GM18519 (cell line): ENCODE data around the gene SERAC1.

Source experiments
- ATAC-seq: cut with Tn5 transposase; IDR thresholded peaks from one replicate; pipeline ENCODE4 v1.9.1; 2021; ENCODE audit warnings: mild to moderate bottlenecking, moderate library complexity; ENCODE audit not compliant: unreplicated experiment, low FRiP score

SERAC1 gene

DNA sequence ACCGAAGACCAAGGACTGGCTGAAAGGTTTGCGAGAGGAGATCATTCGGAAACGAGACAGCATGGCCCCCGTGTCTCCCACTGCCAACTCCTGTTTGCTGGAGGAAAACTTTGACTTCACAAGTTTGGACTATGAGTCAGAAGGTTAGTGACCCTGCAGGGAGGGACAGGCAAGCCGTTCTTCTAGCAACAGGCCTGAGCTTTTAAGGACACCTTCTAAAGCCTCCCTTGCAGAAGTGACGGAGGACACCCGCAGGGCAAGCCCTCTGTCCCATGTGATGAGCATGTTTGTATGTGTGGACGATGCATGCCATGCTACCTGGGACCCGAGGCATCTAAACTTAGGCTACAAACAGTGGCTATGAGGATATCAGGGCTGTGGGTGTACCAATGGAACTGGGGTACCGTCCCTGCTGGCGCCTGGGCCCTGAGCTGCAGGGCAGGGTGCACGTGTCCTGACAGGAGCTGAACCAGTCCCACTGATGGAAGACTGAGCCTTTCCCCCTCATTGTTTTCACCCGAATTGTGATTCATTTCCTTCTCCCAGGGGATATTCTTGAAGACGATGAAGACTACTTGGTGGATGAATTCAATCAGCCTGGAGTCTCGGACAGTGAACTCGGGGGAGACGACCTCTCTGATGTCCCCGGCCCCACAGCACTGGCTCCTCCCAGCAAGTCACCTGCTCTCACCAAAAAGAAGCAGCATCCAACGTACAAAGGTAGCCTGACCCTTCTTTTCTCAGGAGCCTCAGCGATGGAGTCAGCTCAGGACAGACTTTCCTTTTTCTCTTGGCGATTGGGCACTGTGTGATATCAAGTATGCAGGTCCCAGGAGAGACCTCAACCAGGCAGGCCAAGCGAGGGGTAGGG, 84.4 kb downstream of the SERAC1 start:
- no peak for ATAC-seq

DNA sequence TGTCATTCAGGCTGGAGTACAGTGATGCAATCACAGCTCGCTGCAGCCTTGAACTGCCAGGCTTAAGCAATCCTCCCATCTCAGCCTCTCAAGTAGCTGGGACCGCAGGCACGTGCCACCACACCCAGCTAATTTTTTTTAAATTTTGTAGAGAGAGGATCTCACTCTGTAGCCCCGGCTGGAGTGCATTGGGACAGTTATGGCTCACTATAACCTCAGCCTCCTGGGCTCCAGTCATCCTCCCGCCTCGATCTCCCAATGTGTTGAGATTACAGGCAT, 86.5 kb downstream of the SERAC1 start:
- ATAC-seq, result no peak

DNA sequence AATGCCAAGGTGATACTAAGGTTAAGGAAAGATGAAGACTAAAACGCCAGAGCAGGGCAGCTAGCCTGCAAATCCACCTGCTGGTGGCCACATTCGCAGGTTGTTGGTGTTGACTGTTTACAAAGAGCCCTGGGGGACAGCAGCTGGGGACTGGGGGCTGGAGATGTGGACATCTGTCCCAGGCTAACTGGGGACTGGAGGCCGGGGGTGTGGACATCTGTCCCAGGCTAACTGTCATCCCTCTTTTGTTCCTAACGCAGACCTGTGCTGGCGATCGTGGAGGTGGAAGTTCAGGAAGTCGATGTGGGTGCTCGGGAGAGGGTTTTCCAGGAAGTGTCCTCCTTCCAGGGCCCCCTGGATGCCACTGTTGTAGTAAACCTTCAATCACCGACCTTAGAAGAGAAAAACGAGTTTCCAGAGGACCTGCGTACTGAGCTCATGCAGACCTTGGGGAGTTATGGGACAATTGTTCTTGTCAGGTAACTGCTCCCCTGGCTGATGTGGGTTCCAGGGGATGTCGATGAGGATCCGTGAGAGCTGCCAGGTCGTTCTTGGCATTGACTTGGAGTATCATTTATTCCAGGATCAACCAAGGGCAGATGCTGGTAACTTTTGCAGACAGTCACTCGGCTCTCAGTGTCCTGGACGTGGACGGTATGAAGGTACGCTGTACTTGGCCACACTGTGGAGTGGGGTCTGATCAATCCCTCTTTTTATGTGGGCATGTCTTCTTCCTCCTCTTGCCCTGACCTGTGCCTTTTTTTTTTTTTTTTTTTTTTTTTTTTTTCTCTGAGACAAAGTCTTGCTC, 87.0 kb downstream of the SERAC1 start:
- ATAC-seq, result no peak

DNA sequence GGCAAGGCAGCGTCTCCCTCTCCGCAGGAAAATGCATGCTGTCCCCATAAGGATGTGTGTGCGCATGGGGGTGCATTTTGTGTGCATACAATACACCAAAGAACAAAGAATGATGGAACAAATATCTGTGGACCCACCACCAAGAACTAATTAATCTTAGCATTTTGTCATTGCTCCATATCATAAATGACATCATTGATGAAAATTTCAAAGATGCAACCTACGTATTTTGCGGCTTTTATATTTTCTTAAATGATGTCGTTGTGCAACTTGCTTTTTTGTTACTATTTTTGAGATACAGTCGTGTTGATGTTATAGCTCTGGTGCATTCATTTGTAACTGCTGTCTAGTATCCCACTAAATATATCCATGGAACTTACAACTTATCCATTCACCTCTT, 89.7 kb downstream of the SERAC1 start:
- ATAC-seq, result no peak

DNA sequence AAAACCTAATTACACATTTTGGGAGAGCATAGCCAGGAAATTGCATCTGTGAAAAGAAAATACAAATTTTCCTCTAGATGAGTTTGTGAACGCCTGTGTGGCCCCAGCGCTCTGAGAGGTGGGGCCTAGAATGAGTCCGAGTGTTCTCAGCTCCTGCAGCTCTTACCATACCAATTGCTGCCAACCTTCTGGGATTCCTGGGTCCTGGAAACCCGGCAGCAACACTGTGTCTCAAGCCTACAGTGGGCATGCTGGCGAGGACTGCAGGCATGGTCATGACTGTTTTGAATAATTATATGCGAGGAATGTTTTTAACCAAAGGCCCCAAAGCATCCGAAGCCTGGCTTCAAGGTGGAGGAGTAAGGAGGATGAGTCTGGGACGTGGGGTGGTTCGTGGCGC, 90.4 kb downstream of the SERAC1 start:
- no peak for ATAC-seq

DNA sequence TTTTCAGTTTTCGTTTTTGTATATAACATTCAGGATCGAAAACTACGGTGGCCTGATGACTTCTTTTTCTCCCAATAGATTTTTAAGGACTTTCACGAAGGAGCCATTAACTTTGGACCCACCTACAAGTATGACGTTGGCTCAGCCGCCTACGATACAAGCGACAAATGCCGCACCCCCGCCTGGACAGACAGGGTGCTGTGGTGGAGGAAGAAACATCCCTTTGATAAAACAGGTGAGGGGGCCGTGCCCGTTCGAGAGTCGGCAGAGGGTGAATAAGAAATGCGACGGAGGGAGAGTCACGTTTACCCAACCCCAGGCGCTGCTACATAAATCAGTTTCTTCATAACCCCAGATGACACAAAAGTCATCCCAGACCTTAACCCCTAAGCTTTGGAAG, 91.5 kb downstream of the SERAC1 start:
- no peak for ATAC-seq

DNA sequence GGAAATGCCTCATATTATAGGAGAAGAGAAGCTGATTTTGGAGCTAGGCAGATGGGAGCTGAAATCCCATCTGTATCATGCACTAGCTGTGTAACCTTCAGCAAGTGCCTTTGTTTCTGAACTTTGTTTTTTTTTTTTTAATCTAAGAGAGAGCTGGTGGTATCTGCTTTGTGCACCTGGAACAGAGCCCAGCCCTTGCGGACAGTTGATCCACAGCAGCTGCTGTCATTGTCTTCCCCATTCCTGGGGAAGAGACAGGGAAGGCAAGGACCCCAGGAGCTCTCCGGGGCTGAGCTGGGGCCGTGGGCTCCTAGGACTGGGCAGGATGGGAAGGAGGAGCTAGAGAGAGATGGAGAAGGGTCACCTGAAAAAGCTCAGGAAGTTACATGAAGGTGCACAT, 94.3 kb downstream of the SERAC1 start:
- ATAC-seq, result no peak

DNA sequence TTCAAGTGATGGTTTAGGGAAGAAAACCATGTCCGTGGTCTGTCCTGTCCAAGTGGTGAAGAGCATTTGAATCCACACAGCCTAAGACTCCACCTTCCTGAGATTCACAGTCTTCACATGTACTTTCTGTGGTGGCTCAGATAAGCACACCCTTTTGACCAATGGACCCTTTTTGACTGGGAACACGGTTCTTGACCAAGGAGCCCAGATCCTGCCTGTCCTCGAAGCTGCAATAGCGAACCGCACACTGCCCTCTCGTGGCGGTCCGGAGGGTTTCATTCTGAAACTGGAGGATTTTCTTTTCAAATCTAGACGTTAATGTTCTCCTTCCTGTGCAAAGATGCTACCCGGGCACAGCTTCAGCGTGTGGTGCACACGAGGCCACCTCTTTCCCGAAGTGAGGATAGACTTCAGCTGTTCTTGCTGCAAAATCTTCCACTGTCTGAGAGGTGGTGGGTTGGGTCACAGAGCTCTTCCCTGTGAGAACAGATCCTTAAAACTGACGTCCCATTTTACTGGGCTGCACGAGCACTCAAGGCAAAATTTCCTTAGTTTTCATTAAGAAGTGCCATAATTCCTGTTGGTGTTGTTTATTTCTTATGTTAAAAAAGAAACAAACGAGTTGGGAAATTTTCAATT, 95.9 kb downstream of the SERAC1 start:
- ATAC-seq, result no peak

DNA sequence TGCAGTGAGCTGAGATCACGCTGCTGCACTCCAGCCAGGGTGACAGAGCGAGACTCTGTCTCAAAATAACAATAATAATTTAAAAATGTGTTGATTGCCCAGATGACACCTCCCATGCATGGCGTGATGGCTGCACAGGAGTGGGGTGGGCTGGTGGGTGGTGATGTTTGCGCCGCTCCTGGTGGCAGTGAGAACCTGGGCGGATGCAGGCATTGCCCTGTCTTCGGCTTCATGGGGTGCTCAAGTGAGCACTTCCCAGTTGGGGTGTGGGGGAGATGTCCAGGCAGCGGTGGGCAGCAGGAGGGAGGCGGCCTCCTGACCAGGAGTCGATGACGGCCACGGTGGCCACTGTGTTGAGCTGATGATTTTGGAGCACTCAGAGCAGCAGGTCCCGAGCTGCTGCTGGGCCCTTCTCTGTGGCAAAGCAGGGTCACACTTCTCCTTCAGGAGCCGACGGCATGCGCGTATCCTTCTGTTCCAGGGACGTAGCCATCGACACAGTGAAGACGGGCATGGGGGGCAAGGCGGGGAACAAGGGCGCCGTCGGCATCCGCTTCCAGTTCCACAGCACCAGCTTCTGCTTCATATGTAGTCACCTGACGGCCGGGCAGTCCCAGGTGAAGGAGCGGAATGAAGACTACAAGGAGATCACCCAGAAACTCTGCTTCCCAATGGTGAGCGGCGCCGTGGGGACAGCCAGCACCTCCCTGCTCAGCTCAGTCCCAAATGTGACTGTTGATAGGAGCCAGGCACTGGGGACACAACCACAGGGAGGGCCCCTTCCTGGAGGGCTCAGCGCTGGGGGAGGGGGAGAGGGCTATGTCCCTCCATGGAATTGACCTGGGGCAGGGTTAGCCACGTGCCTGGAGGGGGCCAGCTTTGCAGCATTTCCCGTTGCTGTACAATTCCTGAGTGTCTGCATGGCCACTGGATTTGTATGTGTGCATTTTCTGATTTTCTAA, 96.7 kb downstream of the SERAC1 start:
- ATAC-seq, result no peak

DNA sequence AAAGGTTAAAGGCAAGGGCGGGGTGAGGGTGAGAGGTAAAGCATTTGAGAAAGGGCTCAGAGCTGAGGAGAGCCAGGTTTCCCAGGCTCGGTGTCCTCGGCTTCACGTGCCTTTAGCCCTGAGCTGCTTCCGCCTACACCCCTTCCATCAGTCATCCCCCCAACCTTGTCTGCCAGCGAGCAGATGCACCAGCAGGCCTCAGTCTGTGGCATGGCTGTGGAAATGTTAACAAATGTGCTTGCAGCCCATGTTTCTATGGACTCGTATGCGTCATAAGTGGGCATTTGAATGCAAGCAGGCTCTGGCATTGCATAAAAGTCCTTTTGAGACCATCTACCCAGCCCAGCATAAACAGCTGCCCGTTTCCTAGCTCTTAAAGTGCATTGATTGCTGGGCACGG, 97.5 kb downstream of the SERAC1 start:
- no peak for ATAC-seq

DNA sequence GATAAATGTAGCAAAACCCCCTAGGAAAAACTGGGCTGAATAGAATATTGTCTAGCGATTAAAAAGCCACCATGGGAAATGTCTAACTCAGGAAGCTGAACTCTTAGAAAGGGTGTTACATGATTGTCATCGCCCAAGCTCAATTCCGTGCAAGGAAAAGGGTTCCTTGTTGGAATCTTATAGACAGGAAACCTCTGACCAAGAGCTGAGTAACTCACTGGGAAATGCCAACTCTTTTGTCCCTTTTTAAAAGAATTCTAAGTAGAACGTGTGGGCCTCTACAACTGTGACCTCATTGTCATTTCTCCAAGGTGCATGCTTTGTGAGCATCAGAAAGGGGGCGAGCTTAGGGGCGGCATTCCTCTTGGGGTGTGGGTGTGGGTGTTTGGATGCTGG, 98.3 kb downstream of the SERAC1 start:
- ATAC-seq, result no peak

DNA sequence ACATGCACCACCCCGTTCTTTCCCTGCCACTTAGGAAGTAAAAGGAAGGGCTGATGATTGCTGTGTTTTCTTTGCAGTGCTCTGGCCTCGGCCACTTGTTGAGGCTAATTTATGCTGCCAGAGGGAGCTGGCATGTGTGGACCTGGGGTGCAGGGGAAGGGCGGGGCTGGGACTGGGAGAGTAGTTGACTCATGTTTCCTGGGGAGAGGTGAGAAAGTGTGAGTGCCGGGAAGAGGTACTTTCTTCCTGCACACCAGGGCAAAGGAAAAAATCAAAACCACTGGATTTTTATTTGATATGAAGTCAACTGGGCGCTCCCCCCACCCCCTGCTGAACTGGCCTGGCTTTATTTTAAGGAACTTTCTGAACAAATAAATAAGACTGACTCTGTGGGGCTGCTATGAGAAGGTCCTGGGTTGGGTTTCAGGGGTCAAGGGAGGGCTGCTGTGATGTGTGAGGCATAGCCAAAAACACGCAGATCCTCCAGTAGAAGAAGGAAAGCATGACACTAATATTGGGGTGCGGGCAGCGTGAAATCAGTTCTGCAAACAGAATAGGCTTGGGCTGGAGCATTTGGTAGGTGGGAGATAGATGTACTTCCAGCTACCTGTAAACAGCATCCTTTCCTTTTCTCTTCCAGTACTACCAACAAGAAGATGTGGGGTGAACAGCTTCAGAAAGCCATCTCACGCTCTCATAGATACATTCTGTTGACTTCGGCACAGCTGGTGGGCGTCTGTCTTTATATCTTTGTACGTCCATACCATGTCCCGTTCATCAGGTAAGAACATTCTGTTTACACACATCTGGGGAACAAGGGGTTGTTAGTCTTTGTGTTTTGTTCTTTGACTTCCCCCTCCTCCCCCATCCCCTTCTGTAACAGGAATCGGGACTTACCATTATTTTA, 98.9 kb downstream of the SERAC1 start:
- no peak for ATAC-seq

DNA sequence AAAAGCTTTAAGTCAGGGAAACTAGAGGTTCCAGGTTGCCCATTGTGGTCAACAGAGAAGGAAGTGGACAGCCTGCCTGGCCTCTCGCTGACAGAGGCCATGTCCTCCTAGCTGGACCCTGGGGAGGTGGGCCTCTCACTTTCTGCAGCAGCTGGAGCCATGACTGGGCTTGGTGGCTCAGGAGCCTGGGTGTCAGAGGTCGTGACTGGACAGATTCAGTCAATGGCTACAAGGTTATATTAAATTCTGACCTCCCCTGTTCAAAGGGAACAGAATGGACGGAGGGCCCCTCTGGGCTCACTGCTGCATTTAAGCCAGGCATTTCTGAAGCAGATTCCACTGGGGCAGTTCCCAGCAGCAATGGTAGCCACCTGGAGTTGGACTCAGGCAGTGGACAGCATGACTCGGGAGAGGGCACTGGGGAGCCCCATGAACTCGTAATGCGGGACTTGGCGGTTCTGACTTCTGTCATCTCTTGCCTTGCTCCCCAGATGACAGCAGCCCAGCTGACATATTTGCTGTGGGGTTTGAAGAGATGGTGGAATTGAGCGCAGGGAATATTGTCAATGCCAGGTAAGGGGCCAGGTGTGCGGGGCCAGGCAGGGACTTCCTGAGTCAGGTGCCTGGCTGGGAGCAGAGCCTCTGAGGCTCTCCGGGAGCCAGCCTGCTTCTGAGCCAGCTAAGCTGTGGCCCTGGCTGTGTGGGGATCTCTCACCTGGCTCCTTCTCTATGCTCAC, 99.7 kb downstream of the SERAC1 start:
- ATAC-seq, result no peak

DNA sequence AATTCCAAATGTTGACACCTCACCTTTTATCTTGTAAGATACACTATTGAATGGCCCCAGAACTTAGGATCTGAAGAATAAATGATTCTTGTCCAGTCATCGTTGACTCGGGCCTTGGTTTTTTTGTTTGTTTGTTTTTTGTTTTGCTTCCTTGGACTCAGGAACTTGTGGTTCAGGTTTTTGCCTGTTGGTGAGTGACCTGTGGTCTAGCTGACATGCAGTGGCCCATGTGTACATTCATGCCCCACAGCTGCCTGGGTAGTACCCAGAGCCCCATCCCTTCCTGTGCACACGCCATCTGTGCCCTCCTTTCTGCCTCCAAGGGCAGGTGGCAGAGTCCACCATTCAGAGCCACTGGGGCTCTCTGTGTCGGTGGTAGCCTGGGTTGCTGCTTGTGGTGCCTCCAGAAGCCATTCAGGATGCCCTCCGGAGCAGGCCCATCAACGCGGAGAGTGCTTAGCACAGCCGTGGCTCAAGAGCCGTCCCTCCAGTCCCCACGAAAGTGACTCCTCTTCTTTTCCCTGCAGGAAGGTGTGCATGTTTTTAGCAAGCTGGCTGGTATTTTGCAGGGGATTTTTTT, 100.5 kb downstream of the SERAC1 start:
- ATAC-seq, result no peak

DNA sequence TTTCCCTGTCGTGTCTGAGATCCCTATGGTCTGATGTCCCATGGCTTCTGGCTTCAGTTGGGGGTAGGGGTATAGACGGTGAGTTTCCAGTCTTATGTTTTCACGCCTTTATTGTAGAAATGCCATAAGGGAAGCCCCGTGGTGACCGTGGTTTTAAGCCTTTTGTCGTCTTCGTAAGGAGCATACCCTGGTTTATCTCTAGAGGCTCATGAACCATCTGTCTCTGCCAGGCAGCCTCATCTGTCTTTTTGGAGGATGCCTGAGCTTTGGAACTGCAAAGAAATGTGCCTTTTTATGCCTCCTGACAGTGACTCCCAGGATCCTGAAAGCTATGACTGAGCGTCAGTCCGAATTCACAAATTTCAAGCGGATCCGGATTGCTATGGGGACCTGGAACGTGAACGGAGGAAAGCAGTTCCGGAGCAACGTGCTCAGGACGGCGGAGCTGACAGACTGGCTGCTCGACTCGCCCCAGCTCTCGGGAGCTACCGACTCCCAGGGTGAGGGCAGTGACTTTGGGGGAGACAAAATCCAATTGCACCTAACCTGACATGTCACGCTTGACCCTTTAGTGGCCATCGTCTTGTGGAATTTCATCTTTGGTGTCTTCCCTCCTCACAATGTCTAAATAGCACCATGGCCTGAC, 101.8 kb downstream of the SERAC1 start:
- ATAC-seq, result no peak

DNA sequence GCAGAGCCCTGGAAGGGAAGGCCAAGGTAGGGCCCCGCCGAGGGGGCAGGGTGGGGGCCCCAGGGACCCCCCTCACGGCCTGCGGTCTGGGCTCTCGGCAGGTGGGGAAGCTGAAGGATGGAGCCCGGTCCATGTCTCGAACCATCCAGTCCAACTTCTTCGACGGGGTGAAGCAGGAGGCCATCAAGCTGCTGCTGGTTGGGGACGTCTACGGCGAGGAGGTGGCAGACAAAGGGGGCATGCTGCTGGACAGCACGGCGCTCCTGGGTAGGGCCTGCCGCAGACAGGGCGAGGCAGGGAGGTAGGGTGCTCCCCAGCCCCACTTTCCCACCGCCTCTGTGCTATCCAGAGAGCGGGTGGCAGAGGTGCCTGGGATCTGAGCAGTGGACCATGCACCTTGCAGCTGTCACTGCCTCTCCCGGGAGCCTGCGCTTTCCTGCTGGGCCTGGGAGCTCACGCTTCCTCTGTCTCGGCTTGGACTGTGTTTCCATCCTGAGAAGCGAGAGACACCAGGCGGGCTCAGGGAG, 103.3 kb downstream of the SERAC1 start:
- ATAC-seq, result no peak

DNA sequence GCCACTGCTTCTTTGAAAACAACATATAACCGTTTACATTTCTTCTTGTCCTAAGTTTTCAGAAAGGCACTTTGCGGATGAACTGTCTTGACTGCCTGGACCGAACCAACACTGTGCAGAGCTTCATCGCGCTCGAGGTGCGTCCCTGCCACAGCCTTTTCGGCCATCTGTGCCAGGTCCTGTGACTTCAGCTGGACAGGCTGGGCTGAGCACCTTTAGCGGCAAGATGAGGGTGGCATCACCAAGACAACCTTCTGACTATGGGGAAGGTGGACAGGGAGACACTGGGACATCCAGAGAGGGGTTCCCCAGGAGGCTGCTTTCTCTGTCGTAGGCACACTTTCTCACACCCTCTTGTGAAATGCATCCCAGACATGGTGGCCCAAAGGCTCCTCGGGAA, 104.3 kb downstream of the SERAC1 start:
- ATAC-seq, result no peak
